OCI-LY1 (cell line): ENCODE measurements around the gene HUNK.

ENCODE experiments used
- H2AFZ ChIP-seq: fragments of 200-600 bp; sonication (generic), shearing (Covaris generic); 2 replicates; pipeline ENCODE4 v1.6.0; 2014; ENCODE audit warnings: antibody characterized with exemption, mild to moderate bottlenecking, low read length
- H3F3A ChIP-seq: fragments of 200-600 bp; sonication (generic), shearing (Covaris generic); 2 replicates; pipeline ENCODE4 v1.6.0; 2014; ENCODE audit warnings: mild to moderate bottlenecking, antibody characterized with exemption, low read length, moderate library complexity; ENCODE audit not compliant: insufficient read depth
- H3K27ac ChIP-seq: fragments of 200-600 bp; sonication (generic); 2 replicates; pipeline ENCODE4 v1.5.1; 2014; ENCODE audit warnings: low read length, mixed run types, mild to moderate bottlenecking, low read depth; ENCODE audit not compliant: poor library complexity, severe bottlenecking
- H3K27me3 ChIP-seq: fragments of 200-600 bp; sonication (generic); 2 replicates; pipeline ENCODE4 v1.6.0; 2014; ENCODE audit warnings: antibody characterized with exemption, mild to moderate bottlenecking, low read length, moderate library complexity; ENCODE audit not compliant: insufficient read depth
- H3K36me3 ChIP-seq: fragments of 200-600 bp; sonication (generic); 2 replicates; pipeline ENCODE4 v1.6.1; 2014; ENCODE audit warnings: mild to moderate bottlenecking, antibody characterized with exemption, low read length, moderate library complexity, mixed read lengths; ENCODE audit not compliant: insufficient read depth
- H3K4me1 ChIP-seq: fragments of 200-600 bp; sonication (generic); 2 replicates; pipeline ENCODE4 v1.5.1; 2014; ENCODE audit warnings: mild to moderate bottlenecking, low read length, moderate library complexity; ENCODE audit not compliant: insufficient read depth, severe bottlenecking
- H3K4me2 ChIP-seq: fragments of 200-600 bp; sonication (generic), shearing (Covaris generic); 2 replicates; pipeline ENCODE4 v1.6.1; 2014; ENCODE audit warnings: low read length
- H3K4me3 ChIP-seq: fragments of 200-600 bp; sonication (generic); 2 replicates; pipeline ENCODE4 v1.5.1; 2014; ENCODE audit warnings: low read length, low read depth, mild to moderate bottlenecking, mixed read lengths; ENCODE audit not compliant: poor library complexity, severe bottlenecking
- H3K79me2 ChIP-seq: fragments of 200-600 bp; shearing (Covaris generic); 2 replicates; pipeline ENCODE4 v1.6.1; 2016; ENCODE audit warnings: mixed run types, low read length, mixed read lengths; ENCODE audit not compliant: insufficient read depth
- H3K9ac ChIP-seq: fragments of 200-600 bp; sonication (generic), shearing (Covaris generic); 2 replicates; pipeline ENCODE4 v1.6.1; 2014; ENCODE audit warnings: mild to moderate bottlenecking, low read length, mixed read lengths
- H3K9me2 ChIP-seq: fragments of 200-600 bp; sonication (generic), shearing (Covaris generic); 2 replicates; pipeline ENCODE4 v1.6.1; 2014; ENCODE audit warnings: low read depth, mild to moderate bottlenecking, low read length, mixed read lengths
- H3K9me3 ChIP-seq: fragments of 200-600 bp; shearing (Covaris generic); 2 replicates; pipeline ENCODE4 v1.6.1; 2014; ENCODE audit warnings: low read length, mixed read lengths
- H4K20me1 ChIP-seq: fragments of 200-600 bp; sonication (generic), shearing (Covaris generic); 2 replicates; pipeline ENCODE4 v1.6.0; 2016; ENCODE audit warnings: mild to moderate bottlenecking, low read length; ENCODE audit not compliant: insufficient read depth
- CTCF ChIP-seq: fragments of 200-600 bp; sonication (generic), shearing (Covaris generic); IDR thresholded peaks from 2 replicates; pipeline ENCODE4 v1.5.1; 2017; ENCODE audit warnings: mild to moderate bottlenecking, antibody characterized with exemption, low read length, moderate library complexity, mixed read lengths
- EZH2 ChIP-seq: fragments of 200-600 bp; sonication (generic), shearing (Covaris generic); IDR thresholded peaks from 2 replicates; pipeline ENCODE4 v1.8.0; 2017; ENCODE audit warnings: borderline replicate concordance, mixed run types, mild to moderate bottlenecking, antibody characterized with exemption, low read length, moderate library complexity, mixed read lengths

Gene HUNK

GRCh38 chr21:31909153-31910073 is 36.6 kb downstream of the HUNK start:
- Histone ChIP-seq H3K27me3 (no peaks in the 10 kb centered on the region), H3K4me3 (no peak overlapping the region), H3K4me2 (no peak overlapping the region), H3K4me1 (no peaks in the 10 kb centered on the region), H3K27ac (no peak overlapping the region), H2AFZ (no peak overlapping the region), H3K79me2 (no peaks in the 10 kb centered on the region), H4K20me1 (no peaks in the 10 kb centered on the region), H3K9ac (no peak overlapping the region), H3F3A (no peaks in the 10 kb centered on the region), H3K9me3 (no peaks in the 10 kb centered on the region), H3K9me2 (no peaks in the 10 kb centered on the region), H3K36me3 (no peaks in the 10 kb centered on the region)
- TF ChIP-seq CTCF (no peak), EZH2 (no peak)

GRCh38 chr21:31910074-31910470 is 37.3 kb downstream of the HUNK start:
- no peak overlapping the region for H3K4me2 ChIP-seq
- H3K4me3 ChIP-seq: no peak overlapping the region
- no peaks in the 10 kb centered on the region for H3K9me2 ChIP-seq
- no peaks in the 10 kb centered on the region for H3F3A ChIP-seq
- no peak overlapping the region for H2AFZ ChIP-seq
- no peaks in the 10 kb centered on the region for H3K9me3 ChIP-seq
- no peak overlapping the region for H3K27ac ChIP-seq
- no peaks in the 10 kb centered on the region for H3K4me1 ChIP-seq
- H3K27me3 ChIP-seq: no peaks in the 10 kb centered on the region
- no peak overlapping the region for H3K9ac ChIP-seq
- TF ChIP-seq EZH2: no peak
- TF ChIP-seq CTCF: no peak
- no peaks in the 10 kb centered on the region for H3K36me3 ChIP-seq
- H4K20me1 ChIP-seq: no peaks in the 10 kb centered on the region
- no peaks in the 10 kb centered on the region for H3K79me2 ChIP-seq

DNA sequence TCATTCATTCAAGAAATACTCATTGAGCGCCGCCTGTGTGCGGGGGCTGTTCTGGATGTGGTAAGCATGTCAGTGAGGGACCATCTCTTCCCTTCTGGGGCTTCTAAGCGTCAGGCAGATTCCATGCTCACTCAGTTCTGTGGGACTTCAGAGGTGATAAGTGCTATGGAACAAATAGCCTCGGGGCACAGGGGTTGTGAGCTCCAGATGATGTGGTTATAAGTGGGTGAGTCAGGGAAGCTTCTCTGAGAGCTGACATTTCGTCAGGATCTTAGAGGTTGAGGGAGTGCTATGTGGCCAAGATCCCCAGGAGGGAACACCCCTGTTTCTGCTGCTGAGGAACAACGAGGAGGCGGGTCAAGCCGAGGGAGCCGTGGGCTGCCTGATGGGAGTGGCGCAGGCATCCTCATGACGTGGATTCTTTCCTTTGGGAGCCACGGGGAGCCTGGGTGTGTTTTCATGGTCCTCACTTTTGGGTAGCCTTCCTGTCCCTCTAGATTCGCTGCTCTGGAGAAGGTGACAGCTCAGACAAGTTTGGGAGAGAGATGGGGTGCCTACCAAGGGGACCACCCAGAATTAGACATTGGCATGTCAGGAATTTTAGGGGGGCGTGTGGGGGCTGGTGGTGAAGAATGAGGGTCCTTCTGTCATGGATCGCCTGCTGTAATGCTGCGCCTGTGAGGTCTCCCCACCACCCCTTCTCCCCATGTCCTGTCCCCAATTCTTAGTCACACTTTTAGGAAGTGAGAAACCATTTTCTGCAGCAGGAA is 38.5 kb downstream of the HUNK start:
- no peaks in the 10 kb centered on the region for H3F3A ChIP-seq
- H3K9me3 ChIP-seq: no peaks in the 10 kb centered on the region
- TF ChIP-seq CTCF (no peak), EZH2 (no peak)
- no peak overlapping the region for H2AFZ ChIP-seq
- no peak overlapping the region for H3K27ac ChIP-seq
- H3K27me3 ChIP-seq: no peaks in the 10 kb centered on the region
- H3K79me2 ChIP-seq: no peaks in the 10 kb centered on the region
- no peaks in the 10 kb centered on the region for H3K4me1 ChIP-seq
- H3K4me2 ChIP-seq: no peak overlapping the region
- no peak overlapping the region for H3K9ac ChIP-seq
- H4K20me1 ChIP-seq: no peaks in the 10 kb centered on the region
- no peaks in the 10 kb centered on the region for H3K36me3 ChIP-seq
- no peaks in the 10 kb centered on the region for H3K9me2 ChIP-seq
- no peak overlapping the region for H3K4me3 ChIP-seq
